ENCODE data around the gene FAM161B. TPM values are rescaled to one million over a fixed set of nuclear protein-coding genes. Genes with fewer than 3 reads are reported as not detected.

Gene FAM161B, protein sequence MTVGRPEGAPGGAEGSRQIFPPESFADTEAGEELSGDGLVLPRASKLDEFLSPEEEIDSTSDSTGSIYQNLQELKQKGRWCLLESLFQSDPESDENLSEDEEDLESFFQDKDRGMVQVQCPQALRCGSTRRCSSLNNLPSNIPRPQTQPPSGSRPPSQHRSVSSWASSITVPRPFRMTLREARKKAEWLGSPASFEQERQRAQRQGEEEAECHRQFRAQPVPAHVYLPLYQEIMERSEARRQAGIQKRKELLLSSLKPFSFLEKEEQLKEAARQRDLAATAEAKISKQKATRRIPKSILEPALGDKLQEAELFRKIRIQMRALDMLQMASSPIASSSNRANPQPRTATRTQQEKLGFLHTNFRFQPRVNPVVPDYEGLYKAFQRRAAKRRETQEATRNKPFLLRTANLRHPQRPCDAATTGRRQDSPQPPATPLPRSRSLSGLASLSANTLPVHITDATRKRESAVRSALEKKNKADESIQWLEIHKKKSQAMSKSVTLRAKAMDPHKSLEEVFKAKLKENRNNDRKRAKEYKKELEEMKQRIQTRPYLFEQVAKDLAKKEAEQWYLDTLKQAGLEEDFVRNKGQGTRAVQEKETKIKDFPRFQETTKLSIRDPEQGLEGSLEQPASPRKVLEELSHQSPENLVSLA
- 1.6 and 1.9 TPM in 2 replicates for total RNA-seq

DNA sequence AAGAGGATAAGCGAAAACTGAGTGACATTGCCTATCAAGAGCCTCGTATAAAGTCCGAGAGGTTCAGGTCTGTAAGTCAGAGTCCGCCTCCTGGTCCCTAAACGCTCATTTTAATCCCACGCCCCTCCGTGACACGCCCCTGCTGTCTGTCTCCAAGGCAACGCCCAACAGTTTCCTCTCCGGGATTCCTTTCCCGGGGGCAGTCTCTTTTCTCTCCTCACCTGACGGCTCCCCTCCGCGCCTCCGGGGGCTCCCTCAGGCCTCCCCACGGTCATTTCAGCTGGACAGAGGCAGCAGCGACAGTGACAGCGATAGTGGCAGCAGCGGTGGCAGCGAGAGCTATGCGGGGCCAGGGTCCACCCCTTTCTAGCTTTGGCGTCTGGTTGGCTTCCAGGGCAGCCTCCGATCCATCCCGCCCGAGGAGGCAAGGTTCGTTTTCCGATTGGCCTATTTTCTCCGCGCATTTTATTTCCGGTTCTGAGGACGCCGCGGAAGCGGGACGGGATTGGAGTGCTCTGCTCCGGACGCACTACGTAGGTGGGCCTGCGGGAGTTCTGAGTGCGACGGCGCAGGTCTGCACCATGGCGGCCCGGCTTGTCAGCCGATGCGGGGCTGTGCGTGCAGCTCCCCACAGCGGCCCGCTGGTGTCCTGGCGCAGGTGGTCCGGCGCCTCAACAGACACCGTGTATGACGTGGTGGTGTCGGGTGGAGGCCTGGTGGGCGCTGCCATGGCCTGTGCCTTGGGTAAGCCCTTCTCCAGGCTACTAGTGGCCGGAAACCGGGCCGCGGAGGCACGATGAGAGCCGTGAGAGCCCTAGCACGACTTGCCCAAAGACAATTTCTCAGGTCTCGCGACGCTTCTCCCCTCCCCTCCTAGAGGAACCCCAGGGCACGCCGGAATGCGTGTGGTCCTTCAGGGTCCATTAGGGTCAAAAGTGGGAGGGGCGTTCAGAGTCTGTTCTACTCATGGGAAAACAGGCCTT lies at the start of gene FAM161B, which contains the start of gene COQ6:
Gene FAM161B (minus strand): TSS at position 343 of the 983 bp plus-strand sequence. CDS start 68 bp downstream, at position 275.
Gene COQ6 (plus strand): TSS at position 551 of the 983 bp plus-strand sequence. CDS start 31 bp downstream, at position 582.

DNA sequence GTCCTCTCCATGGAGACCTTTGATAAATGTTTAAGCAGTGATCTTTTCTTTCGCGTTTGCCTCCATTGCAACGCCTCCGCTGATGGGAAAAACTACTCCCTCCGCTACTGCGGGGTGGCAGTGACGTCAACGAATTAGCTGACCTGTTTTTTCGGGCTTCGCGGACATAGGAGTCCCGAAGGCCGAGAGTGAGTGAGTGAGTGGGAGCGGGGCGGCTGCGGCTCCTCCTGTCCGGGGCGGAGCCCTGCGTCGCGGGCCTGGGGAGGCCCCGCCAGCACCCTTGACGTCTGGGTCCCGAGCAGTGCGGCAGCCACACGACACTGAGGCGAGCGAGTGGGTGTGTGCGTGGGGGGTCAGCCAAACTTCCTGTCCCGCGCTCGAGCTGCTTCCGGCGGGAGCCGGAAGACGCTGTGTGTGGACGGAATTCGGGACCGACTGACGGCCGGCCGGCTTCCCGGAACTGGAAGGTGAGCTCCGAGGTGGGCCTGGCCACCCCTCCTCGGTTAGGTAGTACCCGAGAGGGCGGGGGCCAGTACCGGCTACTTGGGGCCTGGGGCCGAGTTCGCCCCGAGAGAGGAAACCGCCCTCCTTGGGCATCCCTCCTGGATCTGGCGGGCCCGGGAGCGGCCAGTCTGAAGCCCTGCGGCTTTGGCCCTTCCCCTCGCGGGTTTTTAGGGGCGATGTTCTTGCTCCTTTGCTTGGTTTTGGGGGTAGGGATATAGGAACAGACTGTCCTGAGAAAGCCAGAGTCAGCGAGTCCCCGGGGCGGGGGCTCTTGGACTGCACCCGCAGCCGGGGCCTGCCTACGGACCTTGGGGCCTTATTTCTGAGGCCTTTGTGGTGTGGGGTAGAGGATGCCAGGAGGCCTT lies 63.2 kb downstream of the FAM161B start, which contains the start of gene ZNF410:
Gene ZNF410 (plus strand): TSS at position 411 of the 869 bp plus-strand sequence. CDS start 5,317 bp downstream, outside the sequence.

Other genes with a start within 250 kb of the FAM161B start
- 11.2 and 23.0 TPM in 2 replicates for gene PNMA1, start 235.7 kb downstream of the FAM161B start, total RNA-seq
- 3.5 and 3.8 TPM in 2 replicates for gene PTGR2, start 98.3 kb downstream of the FAM161B start, total RNA-seq
- 42.5 and 46.1 TPM in 2 replicates for gene ZNF410, start 63.2 kb downstream of the FAM161B start, total RNA-seq
- gene COQ6, start 208 bp upstream of the FAM161B start, total RNA-seq = 20.4 and 26.9 TPM in 2 replicates
- 5.0 and 6.6 TPM in 2 replicates for gene ENTPD5, start 69.2 kb upstream of the FAM161B start, total RNA-seq
- 5.7 and 8.4 TPM in 2 replicates for gene BBOF1, start 69.3 kb upstream of the FAM161B start, total RNA-seq
- gene ALDH6A1, start 134.4 kb upstream of the FAM161B start, total RNA-seq = 14.1 and 24.8 TPM in 2 replicates
- 3.8 and 4.5 TPM in 2 replicates for gene LIN52, start 134.9 kb upstream of the FAM161B start, total RNA-seq

Data from epithelial cell of alveolus of lung (primary cell).